Spinal cord (tissue), 10 donors: ENCODE measurements around the gene NPEPL1. TPM values are rescaled to one million over a fixed set of nuclear protein-coding genes. Genes with fewer than 3 reads are reported as not detected.

Source experiments
- DNase-seq, 6 donors: peaks; one replicate each; pipeline versions ENCODE4 v3.0.0 to v3.0.0-alpha.2; 2013 to 2015; ENCODE audit warnings: low spot score in 6 of 6, low read depth in 4 of 6
- H3K27ac ChIP-seq: one replicate; pipeline ENCODE4 v1.5.1; 2013; ENCODE audit warnings: low read depth, low read length, control low read depth
- H3K27me3 ChIP-seq: one replicate; pipeline ENCODE4 v1.6.1; 2013; ENCODE audit warnings: low read length; ENCODE audit not compliant: control insufficient read depth, insufficient read depth
- H3K36me3 ChIP-seq: one replicate; pipeline ENCODE4 v1.6.1; 2013; ENCODE audit warnings: low read length; ENCODE audit not compliant: control insufficient read depth, insufficient read depth
- H3K4me1 ChIP-seq: one replicate; pipeline ENCODE4 v1.6.1; 2013; ENCODE audit warnings: low read length; ENCODE audit not compliant: control insufficient read depth, insufficient read depth
- H3K4me3 ChIP-seq: one replicate; pipeline ENCODE4 v1.5.1; 2013; ENCODE audit warnings: low read depth, low read length, control low read depth
- H3K9me3 ChIP-seq: one replicate; pipeline ENCODE4 v1.6.1; 2013; ENCODE audit warnings: low read length; ENCODE audit not compliant: control insufficient read depth, insufficient read depth
- WGBS: methylation state at CpG from one replicate; pipeline ENCODE4 v1.1.5; 2013; ENCODE audit warnings: missing lambda C conversion rate; ENCODE audit not compliant: insufficient coverage; 5-methylcytosine and 5-hydroxymethylcytosine counted together
- polyA plus RNA-seq, 2 donors: library from polyadenylated mRNA; unstranded; fragments of 120-200 nt; gene quantifications; one replicate each; pipeline ENCODE4 v1.2.1, GENCODE V29; 2013; ENCODE audit not compliant: insufficient read length in 2 of 2
- total RNA-seq, 2 donors: library from RNA; depleted of rRNA in 1 of 2; stranded (reverse); fragments of 120-200 nt in 1 of 2; fragments of >200 nt in 1 of 2; gene quantifications; one replicate each; pipeline versions ENCODE4 v1.2.3 to v1.2.4, GENCODE V29; 2013 to 2014
- donor health status: healthy.

The NPEPL1 gene
- total and polyA plus RNA-seq, 4 donors = 10.7 to 56.6 (median 37.1) TPM

DNA sequence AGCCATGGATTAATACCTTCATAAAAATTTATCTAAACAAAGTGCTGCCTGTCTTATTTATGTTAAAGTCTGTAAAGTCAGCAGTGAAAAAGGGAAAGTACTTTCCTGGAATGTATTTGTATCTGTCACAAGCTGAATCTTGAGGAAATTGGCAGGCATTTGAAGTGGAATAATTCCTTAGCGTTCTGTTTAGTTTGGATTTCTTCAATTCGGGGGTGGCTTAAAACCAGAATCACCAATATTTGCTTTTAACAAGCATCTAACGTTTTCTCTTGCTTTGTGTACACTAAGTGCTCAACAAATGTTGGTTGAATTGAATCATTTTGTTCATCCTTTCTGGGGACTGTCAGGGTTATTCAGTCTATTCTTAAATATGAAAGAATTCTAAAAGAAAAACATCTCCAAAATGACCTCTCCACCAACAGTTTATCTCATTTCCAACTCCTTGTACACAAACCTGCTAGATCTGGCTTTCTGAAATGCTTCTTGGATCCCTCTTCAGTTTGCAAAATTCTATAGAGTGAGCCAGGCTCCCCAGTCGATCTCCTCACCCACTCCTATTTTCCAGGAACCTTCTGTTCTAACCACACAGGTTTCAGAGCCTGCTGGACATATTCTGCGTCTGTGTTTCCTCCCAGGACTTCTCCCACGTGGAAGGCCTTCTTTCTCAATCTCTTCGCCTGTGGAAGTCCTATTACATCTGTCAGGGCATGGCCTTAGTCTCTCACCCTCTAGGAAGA, 2.0 kb upstream of the NPEPL1 start:
- peak overlapping the region; percentile 58 for H3K27ac ChIP-seq
- DNase-seq = peak in 1 of 6 donors; percentile 62
- no peaks in the 10 kb centered on the region for H3K9me3 ChIP-seq

DNA sequence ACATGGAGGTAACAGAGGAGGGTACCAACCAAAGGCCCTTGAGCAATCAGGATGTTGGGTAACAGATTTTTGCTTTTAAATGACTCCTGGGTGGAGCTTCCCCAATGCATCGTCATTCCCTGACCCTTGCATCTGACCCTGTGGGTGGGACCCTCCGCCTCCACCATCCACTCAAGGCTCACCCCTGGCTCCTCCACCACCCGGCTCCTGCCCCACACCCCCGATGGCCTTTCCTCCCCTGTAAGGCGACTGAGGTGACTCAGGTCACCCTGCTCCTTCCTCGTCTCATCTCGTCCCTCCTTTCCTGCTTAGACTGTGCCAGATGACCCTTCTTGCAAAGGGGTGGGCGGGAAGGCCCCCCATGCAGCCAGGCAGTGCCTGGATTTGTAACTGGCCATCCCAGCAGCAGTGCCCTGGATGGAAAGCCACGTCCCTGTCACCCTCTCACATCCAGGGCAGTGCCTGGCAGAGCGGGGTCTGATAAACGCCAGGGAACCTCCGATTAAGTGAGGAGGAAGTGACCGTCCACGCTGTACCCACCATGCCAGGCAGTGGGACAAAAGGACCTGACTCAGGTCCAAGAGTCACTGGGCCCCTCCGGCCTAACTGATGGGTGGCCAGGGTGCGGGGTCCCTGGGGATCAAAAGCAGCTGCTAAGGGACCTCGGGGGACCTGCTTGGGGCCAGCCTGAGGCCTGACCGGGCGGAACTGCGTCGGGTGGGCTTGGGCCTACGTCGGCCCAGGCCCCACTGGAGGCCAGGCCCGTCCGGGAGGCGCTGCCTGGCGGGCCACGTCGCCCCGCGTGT, 624 bp upstream of the NPEPL1 start:
- 65% methylated on average over 30 of the region's 31 CpGs for WGBS
- peak overlapping the region; percentile 58 for H3K27ac ChIP-seq

More for the DNA sequence above, 2.0 kb upstream of the NPEPL1 start:
- H3K4me3 ChIP-seq = no peak overlapping the region
- H3K4me1 ChIP-seq = peaks cover 26% of the 10 kb centered on the region
- H3K36me3 ChIP-seq = peaks cover 29% of the 10 kb centered on the region
- H3K27me3 ChIP-seq = no peaks in the 10 kb centered on the region
- 51% methylated on average over 4 of the region's 7 CpGs for WGBS

DNA sequence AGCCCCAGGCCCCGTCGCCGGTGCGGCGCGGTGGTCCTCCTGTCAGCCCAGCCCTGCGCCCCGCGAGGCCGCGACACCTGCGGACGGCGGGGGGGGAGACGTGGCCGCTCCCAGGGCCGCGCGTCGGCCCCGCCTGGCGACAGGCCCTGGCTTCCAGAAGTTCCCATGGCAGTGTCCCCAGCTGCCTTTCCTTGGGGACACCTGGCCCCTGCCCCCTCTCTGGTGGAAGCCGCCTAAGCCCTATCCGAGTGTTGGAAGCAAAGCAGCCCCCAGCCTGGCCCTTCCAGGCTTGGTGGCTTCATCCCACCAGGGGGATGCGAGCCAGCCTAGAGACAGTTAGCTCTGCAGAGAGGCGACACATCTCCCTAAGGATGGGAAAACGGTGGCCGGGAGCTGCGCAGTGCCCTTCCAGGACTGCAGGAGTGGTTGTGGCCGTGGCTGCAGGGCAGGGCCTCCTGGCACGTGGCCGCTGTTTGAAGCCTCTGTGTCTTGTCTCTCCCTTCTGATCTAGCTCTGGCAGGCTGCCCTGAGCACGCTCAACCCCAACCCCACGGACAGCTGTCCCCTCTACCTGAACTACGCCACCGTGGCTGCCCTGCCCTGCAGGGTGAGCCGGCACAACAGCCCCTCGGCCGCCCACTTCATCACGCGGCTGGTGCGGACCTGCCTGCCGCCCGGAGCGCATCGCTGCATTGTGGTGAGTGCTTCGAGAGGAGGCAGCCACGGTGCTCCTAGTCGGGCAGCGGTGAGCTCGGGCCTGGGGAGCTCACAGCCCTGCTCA, 816 bp downstream of the NPEPL1 start:
- 44% methylated on average over 50 of the region's 51 CpGs for WGBS
- Histone ChIP-seq H3K36me3 (peaks cover 57% of the 10 kb centered on the region), H3K27me3 (no peaks in the 10 kb centered on the region), H3K4me3 (peak overlapping the region; percentile 16), H3K9me3 (no peaks in the 10 kb centered on the region), H3K4me1 (peaks cover 26% of the 10 kb centered on the region), H3K27ac (no peak overlapping the region)
- DNase-seq = peak in 2 of 6 donors; percentile 30 to 38

More for the DNA sequence above, 624 bp upstream of the NPEPL1 start:
- H3K27me3 ChIP-seq = no peaks in the 10 kb centered on the region
- no peak for DNase-seq
- no peak overlapping the region for H3K4me3 ChIP-seq
- H3K9me3 ChIP-seq = no peaks in the 10 kb centered on the region
- peaks cover 42% of the 10 kb centered on the region for H3K36me3 ChIP-seq
- H3K4me1 ChIP-seq = peaks cover 26% of the 10 kb centered on the region

DNA sequence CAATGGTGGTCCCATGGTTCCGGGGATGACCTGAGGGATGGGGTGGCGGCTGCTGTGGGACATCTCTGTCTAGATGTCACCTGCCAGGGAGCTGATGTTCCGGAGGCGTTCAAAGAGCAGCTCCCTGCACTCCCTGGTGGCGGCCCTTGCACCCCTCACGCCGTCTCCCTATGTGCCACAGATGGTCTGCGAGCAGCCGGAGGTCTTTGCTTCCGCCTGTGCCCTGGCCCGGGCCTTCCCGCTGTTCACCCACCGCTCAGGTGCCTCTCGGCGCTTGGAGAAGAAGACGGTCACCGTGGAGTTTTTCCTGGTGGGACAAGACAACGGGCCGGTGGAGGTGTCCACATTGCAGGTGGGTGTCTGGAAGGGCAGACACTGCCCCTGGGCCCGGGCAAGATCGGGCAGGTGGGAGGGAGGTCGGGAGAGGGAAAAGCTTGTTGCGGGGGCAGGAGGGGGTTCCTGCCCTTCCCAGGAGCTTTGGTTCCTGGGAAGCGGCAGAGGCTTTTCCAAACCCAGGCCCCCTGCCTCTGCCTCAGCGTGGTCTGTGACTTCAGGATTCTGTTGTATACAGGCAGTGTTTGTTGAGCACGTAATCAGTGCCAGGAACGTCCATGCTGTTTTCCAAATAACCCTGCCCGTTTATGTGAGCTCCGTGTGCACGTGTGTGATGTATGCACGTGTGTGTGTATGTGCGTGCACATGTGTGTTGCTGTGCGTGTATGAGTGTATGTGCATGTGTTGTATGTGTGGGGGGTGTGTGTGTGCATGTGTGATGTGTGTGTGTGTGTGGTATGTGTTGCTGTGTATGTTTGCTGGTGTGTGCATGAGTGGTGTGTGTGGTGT, 1.9 kb downstream of the NPEPL1 start:
- WGBS = 95% methylated on average over 32 of the region's 33 CpGs
- no peaks in the 10 kb centered on the region for H3K9me3 ChIP-seq
- H3K36me3 ChIP-seq = peaks cover 67% of the 10 kb centered on the region
- no peak for DNase-seq
- peaks cover 26% of the 10 kb centered on the region for H3K4me1 ChIP-seq
- no peak overlapping the region for H3K27ac ChIP-seq
- H3K4me3 ChIP-seq = no peak overlapping the region
- no peaks in the 10 kb centered on the region for H3K27me3 ChIP-seq

DNA sequence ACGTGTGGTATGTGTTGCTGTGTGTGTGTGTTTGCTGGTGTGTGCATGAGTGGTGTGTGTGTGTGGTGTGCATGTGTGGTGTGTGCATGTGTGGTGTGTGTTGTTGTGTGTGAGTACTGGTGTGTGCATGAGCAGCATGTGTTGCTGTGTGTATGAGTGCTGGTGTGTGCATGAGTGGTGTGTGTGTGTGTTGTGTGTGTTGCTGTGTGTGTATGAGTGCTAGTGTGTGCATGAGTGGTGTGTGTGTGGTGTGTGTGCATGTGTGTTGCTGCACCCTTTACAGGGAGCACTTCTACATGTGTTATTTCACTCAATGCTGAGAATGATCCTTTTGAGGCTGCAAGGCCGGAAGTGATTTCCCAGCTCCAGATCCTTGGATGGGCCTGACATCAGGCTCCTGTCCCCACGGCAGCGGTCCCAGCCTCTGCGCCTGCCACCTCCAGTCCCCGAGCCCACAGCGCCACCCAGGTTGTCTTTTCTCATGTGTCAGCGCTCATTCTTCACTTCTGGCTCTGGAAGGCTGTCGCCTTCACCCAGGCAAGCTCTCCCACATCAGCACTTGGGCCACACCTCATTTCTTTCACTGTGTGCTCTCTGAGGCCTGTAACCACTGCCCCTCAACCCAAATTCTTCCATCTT, 2.6 kb downstream of the NPEPL1 start:
- Histone ChIP-seq H3K9me3 (no peaks in the 10 kb centered on the region), H3K27ac (no peak overlapping the region), H3K36me3 (peaks cover 74% of the 10 kb centered on the region), H3K4me3 (no peak overlapping the region), H3K4me1 (peaks cover 26% of the 10 kb centered on the region), H3K27me3 (no peaks in the 10 kb centered on the region)
- WGBS = 81% methylated on average over 9 of the region's 9 CpGs
- DNase-seq = no peak

DNA sequence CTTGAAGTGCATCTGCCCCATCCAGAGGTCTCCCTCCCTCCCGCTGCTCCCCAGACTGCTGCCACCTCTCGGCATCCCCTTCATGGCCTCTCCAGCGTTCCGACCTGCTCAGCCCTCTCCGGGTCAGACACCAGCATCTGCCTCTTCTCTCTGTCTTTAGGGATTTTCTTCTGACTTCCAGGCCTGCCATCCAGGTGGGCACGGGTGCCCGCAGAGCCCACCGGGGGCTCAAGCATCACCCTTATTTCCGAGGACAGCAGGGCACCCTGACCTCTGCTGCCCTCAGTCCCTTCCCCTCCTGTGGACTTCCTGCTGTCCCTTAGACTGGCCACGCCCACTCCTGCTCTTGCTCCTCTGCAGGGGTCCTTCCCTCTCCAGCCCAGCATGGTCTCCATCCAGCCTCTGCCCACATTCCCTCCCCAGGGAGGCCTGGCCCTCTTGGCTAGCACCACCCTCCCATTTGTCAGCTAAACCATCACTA, 3.3 kb downstream of the NPEPL1 start:
- H3K4me1 ChIP-seq = peaks cover 26% of the 10 kb centered on the region
- no peaks in the 10 kb centered on the region for H3K27me3 ChIP-seq
- 86% methylated on average over 10 of the region's 10 CpGs for WGBS
- no peaks in the 10 kb centered on the region for H3K9me3 ChIP-seq
- H3K27ac ChIP-seq = no peak overlapping the region
- DNase-seq = no peak
- no peak overlapping the region for H3K4me3 ChIP-seq
- peaks cover 82% of the 10 kb centered on the region for H3K36me3 ChIP-seq

DNA sequence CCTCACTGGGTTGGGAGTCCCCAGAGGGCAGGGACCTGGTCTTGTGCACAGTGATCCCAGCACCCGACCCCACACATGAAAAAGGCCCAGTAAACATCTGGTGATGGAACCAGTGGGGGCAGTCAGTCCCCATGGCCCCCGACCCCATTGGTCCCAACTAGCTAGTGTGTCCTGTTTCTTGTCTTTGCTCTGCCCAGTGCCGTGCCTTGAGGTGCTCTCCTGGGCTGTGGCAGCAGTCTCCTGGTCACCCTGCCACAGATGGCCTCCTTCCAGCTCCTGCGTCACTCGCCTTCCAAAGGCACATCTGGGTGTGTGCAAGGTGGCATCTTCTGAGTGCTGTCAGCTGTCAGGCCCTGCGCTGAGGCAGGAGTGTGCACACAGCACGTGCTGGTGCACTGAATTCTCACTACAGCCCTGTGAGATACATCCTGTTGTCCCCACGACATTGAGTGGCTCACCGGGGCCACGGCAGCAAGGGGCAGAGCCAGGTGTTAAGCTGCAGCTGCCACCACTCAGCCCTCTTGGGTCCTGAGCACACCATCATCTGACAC, 3.9 kb downstream of the NPEPL1 start:
- no peak for DNase-seq
- H3K36me3 ChIP-seq = peaks cover 87% of the 10 kb centered on the region

DNA sequence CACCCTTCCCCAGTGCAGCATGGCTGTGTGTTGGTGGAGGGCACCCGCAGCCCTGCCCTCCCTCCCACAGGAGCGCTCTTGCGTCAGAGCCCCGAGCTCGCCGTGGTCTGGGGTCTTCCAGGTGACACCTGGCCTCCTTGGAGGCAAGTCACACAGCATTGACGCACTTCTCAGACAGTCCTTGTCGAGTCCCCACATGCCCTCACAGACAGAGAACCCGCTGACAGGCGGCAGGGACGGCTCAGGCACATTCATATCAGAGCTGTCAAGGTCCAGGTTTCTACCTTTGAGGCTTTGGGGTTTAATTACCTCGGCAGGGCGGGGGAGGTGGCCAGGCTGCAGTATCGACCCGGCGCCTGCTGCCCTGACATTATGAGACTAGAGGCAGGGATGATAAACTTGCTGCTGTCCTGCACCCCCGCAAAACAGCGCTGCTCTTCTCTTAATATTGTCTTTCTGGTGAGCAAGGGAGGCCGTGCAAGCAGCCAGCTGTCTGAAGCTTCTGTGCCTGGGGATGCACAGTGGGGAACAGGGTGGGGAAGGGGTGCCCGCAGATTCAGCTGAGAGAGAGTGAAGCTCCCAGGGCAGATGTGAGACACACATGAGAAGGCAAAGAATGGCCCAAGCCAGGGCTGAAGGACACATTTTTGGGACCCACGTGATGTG, 4.7 kb downstream of the NPEPL1 start:
- Histone ChIP-seq H3K27me3 (no peaks in the 10 kb centered on the region), H3K4me3 (no peak overlapping the region), H3K9me3 (no peaks in the 10 kb centered on the region), H3K27ac (no peak overlapping the region), H3K4me1 (peaks cover 19% of the 10 kb centered on the region), H3K36me3 (peaks cover 89% of the 10 kb centered on the region)
- 82% methylated on average over 18 of the region's 21 CpGs for WGBS
- no peak for DNase-seq

More for the DNA sequence above, 3.9 kb downstream of the NPEPL1 start:
- Histone ChIP-seq H3K9me3 (no peaks in the 10 kb centered on the region), H3K4me1 (peaks cover 26% of the 10 kb centered on the region), H3K27ac (no peak overlapping the region), H3K4me3 (no peak overlapping the region), H3K27me3 (no peaks in the 10 kb centered on the region)
- 86% methylated on average over 10 of the region's 10 CpGs for WGBS
